NCI-H187 treated with DMSO at 0.1 percent for 48 hours (cell line): Measurements from ENCODE around the gene TMEM51.
"Not testable (repeated sequence)": the region's sequence is repeated elsewhere in the genome, so short reads cannot be mapped to it uniquely, and the experiment has no call there.

Source experiments
- DNase-seq: peaks from one replicate; lab custom pipeline; 2025; lab: John Stamatoyannopoulos, UW

Gene TMEM51

DNA sequence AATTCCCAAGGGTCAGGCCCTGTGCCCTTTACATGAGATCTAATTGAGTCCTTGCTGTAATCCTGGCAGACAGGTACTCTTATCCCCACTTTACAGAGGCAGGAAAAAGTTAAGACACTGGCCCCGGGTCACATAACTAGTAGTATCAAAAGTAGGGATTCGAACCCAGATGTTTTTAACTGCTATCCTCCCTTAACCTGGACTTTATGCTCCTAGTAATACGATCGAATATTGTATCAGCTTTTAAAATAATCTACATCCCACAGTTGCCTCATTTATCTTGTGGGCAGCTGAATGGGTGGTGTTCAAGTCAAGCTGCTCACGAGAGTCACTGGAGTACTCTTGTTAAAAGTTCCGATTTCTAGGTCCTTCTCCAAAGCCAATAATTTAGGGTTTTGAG is 25.5 kb upstream of the TMEM51 start:
- no peak for DNase-seq

- no peak for DNase-seq
Measured at GRCh38 chr1:15128520-15129313, 24.8 kb upstream of the TMEM51 start.

DNA sequence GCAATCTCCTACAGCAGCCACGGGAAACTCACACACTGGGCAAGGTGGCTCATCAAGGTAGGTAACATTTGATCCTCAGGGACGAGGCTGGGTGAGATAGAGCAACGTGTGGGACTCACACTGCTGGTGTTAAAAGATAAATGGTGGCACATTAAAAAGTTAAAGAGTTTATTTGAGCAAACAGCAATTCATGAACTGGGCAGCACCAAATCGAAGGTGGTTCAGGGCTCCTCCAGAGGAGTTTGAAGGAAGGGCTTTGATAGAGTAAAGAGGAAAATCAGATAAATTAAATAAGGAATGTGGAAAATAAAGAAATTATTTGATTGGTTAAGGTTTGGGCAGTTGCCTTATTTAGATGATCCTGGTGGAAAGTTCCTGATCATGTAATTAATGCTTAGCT is 23.6 kb upstream of the TMEM51 start:
- no peak for DNase-seq

- no peak for DNase-seq
Measured at GRCh38 chr1:15130607-15131006, 22.9 kb upstream of the TMEM51 start.

- DNase-seq, result no peak
Measured at GRCh38 chr1:15132965-15133364, 20.6 kb upstream of the TMEM51 start.

DNA sequence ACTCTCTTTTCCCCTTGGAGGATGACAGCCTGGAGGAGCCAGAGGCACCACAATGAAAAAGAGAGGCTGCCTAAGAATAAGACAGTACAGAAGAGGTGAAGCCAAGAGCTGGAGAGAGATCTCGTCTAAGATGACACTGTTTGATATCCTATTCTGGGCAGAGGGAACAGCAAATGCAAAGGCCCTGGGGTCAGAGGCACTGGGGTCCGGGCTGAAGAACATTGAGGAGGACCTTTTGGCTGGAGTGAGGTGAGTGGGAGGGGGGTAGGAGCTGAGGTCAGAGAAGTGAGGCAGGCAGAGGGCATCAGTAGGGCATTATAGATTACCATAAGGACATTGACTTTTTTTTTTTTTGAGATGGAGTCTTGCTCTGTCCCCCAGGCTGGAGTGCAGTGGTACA is 19.3 kb upstream of the TMEM51 start:
- DNase-seq, result no peak

DNA sequence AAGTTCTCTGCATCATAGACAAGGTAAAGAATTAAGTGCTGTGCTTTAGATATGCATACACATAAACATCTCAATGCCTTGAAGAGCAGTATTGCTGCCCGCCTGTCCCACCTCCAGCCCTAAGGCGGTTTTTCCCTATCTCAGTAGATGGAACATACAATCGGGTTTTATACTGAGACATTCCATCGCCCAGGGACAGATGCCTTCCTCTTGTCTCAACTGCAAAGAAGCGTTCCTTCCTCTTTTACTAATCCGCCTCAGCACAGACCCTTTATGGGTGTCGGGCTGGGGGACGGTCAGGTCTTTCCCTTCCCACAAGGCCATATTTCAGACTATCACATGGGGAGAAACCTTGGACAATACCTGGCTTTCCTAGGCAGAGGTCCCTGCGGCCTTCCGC is 17.9 kb upstream of the TMEM51 start:
- DNase-seq, result not testable (repeated sequence)

- no peak for DNase-seq
Measured at GRCh38 chr1:15137809-15138208, 15.7 kb upstream of the TMEM51 start.

GRCh38 chr1:15139654-15140350 is 13.7 kb upstream of the TMEM51 start:
- DNase-seq, result no peak

DNA sequence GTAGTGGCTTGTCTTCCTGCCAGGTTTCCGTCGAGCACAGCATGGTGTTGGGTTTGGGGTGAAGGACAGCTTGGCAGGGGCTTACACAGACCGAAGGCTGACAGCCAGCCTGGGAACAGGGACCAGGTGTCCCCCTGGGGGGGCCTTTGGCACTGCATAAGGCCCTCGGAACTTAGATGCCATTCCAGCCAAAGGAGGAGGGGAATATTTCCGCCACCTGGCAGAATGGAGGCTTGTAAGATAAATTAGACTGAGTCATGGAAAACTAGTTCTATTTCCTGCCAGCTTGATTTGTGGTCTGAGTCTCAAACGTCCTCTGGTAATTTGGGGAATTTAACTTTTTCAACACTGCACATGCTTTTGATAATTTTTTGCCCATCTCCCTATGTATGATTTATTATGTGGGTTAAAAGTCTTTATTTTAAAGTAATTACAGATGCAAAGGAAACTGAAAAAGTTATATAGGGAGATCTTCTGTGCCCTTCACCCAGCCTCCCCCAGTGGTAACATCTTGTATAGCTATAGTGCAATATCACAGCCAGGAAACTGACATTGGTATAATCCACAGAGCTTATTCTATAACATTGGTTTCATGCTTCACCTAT is 11.5 kb upstream of the TMEM51 start:
- no peak for DNase-seq

GRCh38 chr1:15145327-15145726 is 8.2 kb upstream of the TMEM51 start:
- no peak for DNase-seq

DNA sequence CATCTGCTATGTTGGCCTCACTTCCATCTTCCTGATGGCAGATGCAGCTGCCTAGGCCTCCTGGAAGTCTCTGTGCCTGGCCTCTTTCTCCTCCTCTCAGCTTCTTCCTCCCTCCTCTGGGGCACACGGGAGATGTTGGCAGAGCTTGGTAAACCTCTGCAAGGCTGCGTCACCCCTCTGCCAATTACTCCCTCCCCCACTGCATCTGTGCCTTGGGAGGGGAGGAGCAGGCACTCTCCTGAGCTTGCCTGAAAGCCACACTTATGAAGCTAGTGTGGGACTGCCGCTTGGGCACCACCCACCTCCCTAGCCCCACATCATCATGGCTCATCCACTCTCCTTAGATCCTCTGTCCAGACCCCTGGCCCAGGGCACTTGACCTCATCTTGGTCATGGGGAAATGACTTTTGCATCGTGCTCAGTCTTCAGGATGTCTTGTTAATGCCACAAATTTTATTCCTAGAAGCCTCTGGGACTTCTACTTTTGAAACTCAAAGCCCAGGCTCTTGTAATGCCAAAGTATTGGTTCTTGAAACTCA is 7.3 kb upstream of the TMEM51 start:
- no peak for DNase-seq

DNA sequence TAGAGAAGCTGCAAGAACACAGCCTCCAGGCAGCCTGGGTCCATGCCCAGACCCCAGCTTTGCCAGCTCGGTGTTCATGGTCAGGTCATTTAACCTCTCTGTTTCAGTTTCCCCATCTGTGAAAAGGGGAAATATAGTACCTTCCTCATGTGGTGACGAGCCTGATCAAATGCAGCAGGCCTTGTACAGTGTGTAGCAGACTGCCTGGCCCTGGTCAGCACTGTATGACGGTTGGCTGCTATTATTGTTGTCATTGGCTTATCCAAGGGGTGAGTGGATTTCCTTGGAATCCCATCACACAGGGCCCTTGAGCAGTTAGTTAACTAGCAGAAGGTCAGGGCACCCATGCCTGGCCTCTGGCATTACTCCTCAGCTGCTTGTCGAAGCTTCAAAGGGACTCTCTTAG is 6.6 kb upstream of the TMEM51 start:
- no peak for DNase-seq

DNA sequence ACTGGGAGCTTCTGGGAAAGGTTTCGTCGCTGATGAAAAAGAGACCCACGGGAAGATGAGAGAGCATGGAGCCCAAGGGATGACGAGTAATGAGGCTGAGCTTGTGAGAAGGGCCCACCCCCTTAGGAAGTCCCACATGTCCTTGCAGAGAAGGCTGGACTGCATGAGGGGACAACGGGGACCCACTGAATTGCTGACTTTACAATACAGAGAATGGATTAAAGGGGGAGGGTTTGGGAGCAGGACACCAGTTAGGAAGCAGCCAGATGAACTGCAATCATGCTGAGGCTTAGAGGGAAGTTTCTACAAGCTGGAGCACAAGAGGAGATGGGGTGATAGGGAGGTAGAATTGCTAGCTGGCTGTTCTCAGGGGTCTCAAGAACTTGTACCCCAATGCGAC is 5.5 kb upstream of the TMEM51 start:
- DNase-seq, result no peak

GRCh38 chr1:15148475-15148874 is 5.1 kb upstream of the TMEM51 start:
- no peak for DNase-seq

- DNase-seq, result no peak
Measured at GRCh38 chr1:15148941-15149340, 4.6 kb upstream of the TMEM51 start.

DNA sequence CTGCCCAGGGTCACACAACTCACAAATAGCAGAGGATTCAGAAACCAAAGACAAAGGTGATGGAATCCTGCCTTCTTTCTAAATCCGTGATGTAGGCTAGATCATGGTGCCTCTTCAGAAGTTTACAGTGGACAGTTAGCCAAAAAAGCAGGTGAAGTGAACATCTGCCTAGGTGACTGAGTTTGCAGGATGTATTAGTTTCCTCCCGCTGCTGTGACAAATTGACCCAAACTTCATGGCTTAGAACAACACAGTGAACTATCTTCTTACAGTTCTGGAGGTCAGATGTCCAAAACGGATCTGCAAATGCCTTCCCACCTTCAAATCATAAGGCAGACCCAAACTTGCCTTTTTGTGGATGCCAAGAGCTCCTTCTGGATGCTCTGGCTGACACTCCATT is 3.2 kb upstream of the TMEM51 start:
- DNase-seq, result no peak

- no peak for DNase-seq
Measured at GRCh38 chr1:15151377-15151806, 2.2 kb upstream of the TMEM51 start.

- no peak for DNase-seq
Measured at GRCh38 chr1:15151871-15152270, 1.7 kb upstream of the TMEM51 start.

DNA sequence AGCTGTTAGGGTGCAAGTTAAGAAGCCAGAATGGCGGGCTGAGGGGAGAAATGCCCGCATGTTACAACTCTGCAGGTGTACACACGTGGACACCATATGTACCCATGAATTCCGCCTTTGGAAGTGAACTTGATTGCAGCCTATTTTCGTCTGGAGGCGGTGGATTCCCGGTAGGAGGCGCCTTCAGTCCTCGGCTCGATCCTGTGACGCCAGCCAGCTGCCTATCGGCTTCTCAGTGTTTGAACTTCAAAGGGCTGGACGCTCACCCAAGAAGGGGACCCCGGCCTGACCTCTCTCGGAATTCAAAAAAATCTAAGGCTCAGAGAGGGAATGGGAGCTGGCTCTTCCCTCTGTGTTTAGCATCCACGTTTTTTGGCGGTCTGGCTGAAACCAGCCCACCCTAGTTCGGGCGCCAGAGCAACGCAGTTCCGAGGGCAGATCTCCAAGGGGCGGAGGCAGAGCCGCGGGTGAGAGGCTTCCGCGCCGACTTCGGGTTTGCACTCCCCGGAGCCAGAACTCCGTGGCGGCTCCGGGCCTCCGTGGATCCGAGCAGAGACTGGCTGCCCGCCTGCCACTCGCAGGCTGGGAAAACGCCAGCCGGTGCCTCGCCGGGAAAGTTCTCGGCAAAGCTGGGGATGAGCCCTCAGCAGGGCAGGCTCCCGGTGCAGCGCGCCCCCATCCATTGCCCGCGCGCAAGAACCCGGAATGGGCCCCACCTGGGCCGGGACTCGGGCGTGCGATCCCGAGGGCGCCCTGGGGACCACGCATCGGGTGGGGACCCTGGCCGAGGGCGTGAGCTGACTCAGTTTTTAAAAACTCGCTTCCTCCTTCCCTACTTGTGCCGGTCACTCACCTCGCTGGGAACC is 996 bp upstream of the TMEM51 start:
- peak; percentile 22 for DNase-seq

DNA sequence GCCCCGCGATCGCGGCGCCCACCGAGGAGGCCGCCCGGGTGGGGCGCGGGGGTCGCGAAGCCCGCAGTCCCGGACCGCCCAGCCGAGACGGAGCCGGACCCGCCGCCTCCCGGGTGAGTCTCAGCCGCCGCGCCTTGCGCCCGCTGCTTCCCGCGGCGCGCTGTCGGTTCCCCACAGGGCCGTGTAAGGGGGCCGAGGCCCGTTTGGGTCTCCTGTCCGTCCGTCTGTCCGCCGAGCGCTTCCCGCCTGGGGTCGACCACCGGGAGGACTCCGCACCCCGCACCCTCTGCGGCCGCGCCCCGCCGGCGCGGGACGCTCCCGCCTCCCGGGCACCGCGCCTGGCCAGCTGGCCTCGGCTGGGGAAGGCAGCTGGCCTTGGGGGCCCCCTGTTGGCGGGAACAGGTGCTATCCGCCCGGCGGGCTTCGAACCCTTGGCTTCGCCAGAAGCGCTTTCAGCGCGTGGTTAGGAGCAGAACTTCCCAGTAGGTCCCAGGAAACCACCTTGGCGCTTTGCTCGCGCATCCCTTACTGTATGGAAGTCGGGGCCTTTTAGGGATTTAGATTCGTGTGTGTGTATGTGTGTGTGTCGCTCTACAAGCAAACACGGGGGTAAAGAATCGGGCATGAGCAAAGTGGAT is 414 bp downstream of the TMEM51 start:
- no peak for DNase-seq
